ENCODE results near the gene CDC42EP5.
"Not testable (repeated sequence)": the region's sequence is repeated elsewhere in the genome, so short reads cannot be mapped to it uniquely, and the experiment has no call there.

The CDC42EP5 gene

DNA sequence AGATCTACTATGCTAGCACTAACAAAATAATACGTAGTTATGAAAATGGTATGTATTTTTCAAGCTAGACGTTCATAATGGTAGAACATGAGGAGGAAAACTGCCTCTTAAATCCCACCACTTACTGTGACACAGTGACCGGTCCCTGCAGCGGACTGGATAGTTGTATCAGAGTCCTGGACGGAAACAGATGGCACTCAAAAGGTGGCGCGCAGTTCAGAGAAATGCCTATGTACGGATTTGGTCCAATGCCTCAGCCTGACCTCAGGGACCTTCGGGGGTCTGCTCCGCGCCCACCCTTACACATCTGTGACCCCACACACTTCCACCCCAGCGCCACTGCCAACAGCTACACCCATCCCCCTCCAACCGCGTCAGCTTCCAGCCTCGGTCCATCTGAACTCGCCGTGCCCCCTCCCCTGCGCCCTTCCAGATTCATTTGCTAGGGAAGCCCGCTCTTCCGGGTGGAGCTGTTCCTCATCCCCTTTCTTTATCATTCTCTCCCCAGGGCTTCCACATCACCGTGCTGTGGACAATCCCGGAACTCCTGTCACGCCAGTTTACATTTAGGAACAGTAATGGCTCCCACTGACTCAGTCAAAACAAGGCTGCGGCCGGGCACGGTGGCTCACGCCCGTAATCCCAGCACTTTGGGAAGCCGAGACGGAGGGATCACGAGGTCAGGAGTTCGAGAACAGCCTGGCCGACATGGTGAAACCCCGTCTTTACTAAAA lies 24.9 kb downstream of the CDC42EP5 start:
- peak; percentile 68 for DNase-seq (ENCODE audit: low spot score)

DNA sequence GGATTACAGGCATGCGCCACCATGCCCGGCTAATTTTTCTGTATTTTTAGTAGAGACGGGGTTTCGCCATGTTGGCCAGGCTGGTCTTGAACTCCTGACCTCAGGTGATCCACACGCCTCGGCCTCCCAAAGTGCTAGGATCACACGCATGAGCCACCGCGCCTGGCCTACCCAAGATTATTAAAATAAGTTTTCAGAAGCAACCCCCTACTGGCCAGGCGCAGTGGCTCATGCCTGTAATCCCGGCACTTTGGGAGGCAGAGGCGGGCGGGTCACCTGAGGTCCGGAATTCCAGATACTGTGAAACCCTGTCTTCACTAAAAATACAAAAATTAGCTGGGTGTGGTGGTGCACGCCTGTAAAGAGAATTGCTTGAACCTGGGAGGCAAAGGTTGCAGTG lies 26.7 kb downstream of the CDC42EP5 start:
- not testable (repeated sequence) for DNase-seq (ENCODE audit: low spot score)

DNA sequence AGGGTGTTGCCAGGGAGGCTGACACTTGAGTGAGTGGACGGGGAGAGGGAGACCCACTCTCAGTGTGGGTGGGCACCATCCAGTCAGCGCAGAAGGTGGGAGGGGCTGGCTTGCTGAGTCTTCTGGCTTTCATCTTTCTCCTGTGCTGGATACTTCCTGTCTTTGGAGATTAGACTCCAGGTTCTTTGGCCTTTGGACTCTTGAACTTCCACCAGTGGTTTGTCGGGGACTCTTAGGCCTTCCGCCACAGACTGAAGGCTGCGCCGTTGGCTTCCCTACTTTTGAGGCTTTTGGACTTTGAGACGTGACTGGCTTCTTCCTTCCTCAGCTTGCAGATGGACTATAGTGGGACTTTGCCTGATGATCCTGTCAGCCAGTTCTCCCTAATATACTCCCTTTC lies 28.4 kb downstream of the CDC42EP5 start:
- no peak for DNase-seq (ENCODE audit: low spot score)

DNA sequence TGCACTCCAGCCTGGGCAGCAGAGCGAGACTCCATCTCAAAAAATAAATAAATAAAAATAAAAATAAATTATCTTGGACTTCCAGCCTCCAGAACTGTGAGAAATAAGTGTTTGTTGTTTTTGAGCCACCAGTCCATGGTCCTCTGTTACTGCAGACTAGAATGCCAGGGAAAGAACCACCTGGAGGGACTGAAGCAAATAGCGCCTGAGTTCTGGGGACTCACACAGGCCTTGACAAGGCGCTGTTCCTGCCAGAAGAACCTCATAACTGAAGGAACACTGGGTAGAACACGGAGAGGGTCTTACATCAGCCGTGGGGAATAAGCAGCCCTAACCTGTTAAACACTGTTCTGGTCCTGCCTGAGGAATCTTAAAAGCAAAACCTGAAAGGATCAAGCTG lies 32.5 kb downstream of the CDC42EP5 start:
- no peak for DNase-seq (ENCODE audit: low spot score)

DNA sequence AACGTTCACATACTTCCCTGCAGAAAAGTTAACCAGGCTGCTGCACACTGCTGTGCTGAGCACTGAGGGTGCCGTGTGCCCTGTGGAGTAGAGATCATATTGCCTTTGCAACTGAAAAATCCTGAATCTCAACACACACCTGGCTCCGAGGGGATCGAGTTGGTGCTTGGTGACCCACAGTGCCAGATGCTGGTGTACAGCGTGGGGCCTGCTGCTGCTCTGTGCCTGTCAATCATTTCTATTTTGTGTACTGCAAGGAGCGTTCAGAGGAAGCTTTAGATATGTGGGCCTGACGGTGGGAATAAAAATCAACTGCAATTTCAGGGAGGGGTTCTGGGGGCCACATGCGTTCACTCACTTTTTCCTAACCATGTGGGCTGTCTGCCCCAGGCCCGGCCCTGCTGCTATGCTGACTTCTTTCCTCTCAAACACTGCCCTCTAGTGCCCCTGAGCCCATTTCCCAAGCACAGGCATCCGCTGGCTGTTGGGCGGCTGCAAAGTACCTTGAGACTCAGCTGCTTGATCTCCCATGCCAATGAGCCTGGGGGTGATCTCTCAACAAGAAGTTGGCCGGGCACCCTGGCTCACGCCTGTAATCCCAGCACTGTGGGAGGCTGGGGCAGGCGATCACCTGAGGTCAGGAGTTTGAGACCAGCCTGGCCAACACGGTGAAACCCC lies 33.8 kb downstream of the CDC42EP5 start:
- DNase-seq (ENCODE audit: low spot score), result peak; percentile 84

DNA sequence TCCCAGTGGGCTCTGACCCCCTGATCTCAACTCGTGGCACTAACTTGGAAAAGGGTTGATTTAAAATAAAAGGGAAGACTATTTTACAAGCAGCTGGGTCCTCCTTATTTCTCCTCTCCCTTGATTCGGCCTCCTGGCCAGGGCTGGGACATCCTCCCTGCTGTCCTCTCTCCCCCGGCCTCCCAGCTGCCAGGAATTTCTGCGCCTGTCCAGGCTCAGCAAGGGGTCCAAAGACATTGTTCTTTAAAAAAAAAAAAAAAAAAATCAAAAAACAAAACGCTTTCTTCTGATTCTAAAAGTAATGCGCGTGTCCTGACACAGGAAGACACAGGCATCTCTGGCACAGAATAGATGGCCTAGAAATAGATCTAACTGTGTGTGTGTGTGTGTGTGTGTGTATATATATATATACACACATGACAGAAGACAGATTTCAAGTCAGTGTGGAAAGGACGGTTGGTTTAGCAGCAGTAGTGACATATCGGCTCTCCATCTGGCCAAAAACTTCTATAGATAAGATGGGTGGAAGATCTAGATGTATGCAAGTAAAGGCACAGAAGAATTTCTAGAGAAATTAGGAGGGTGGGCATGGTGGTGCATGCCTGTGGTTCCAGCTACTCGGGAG lies 36.4 kb downstream of the CDC42EP5 start:
- no peak for DNase-seq (ENCODE audit: low spot score)

DNA sequence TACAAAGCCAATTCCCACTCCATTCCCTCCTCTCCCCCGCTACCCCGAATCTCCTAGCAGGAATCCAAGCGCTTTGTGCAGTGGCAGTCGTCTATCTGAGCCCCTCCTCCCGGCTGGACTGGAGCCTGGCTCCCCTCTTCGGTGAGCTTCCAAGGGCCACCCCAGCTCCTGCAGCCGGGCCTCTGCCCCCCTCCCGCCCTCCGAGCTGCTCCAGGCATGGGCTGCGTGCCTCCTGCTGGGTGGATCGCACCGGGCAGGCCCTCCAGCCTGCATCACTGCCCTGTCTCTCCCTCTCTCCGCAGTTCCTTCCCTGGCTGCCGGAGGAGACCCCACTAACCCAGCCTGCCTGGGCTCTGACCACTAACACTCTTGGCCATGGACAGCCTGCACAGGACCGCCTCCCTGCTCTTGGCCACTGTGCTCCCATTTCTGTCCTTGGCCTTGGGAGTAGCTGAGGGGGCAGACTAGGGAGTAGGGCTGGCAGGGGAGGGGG lies 37.0 kb downstream of the CDC42EP5 start:
- DNase-seq (ENCODE audit: low spot score), result no peak

DNA sequence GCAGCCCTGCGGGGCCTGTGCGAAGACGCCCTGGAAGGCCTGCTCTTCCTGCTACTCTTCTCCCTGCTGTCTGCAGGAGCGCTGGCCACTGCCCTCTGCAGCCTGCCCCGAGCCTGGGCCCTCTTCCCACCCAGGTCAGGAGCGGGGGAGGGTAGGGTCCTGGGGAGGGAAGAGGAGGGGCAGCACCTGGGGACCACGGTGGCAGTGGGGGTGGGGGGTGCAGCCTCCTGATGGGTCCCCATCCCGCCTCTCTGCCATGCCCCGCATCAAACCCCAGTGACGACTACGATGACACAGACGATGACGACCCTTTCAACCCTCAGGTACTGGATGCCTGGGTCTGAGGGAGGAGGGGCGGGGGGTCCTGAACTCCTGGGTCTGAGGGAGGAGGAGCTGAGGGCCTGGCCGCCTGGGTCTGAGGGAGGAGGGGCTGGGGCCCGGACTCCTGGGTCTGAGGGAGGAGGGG lies 37.5 kb downstream of the CDC42EP5 start:
- no peak for DNase-seq (ENCODE audit: low spot score)

DNA sequence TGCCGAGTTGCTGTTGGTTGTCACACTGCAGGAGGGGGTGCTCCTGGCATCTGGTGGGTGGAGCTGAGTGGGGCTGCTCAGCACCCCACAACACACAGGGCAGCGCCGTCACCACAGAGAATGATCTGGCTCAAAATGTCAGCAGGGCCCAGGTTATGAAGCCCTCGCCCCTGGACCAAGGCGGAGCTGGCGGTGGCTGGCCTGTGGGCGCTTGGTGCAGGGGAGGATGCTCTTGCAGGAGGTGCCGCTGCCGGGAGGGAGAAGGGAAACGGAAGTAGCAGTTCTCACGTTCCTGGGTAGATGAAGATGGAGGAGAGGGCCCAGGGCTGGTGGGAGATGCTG lies 38.3 kb downstream of the CDC42EP5 start:
- no peak for DNase-seq (ENCODE audit: low spot score)

DNA sequence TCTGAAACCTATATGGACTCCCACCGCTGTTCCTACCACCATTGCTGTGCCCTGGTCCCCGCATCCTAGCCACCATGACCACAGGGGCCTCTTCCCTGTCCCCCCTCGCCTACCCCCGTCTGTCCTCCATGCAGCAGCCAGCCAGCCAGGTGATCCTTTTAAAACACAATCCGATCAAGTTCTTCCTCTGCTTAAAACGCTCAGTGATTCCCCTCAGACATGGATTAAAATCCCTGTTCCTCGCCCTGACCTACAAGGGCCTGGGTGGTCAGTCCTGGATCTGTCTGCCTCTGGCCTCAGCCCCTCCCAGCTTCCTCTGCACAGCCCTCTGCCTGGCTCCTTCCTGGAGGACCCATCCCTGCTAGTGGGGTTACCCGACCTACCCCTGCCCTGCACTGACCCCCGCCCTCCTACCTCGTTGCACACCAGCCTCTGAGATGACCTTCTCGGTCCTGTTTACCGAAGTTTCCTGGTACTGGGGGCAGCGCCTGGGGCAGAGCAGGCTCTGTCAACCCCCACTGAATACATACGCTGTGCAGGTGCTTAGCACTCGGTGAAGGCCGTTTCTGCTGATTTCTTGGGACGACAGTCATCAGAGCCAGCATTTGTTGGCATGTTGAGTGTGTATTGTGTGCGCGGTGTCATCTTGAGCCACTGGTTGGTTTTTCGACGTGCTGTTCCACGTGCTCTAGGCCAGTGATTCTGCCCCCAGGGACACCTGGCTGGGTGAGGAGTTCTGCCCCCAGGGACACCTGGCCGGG lies 38.8 kb downstream of the CDC42EP5 start:
- no peak for DNase-seq (ENCODE audit: low spot score)

DNA sequence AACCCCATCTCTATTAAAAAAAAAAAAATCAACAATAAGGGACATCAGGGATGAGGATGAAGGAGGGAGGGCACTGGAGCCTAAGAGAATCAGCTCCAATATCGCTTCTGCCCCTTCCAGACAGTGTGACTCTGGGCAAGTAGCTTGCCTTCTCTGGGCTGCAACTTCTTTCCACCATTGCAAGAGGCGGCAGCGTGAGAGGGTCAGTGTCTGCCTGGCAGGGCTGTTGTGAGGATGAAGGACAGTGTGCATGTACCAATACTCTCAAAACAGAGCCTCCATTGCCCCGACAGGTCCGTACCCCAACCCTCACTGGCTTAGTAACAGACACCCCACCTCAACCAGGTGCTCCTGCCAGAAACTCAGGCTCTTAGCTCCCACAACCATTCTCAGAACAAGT lies 39.4 kb downstream of the CDC42EP5 start:
- no peak for DNase-seq (ENCODE audit: low spot score)

DNA sequence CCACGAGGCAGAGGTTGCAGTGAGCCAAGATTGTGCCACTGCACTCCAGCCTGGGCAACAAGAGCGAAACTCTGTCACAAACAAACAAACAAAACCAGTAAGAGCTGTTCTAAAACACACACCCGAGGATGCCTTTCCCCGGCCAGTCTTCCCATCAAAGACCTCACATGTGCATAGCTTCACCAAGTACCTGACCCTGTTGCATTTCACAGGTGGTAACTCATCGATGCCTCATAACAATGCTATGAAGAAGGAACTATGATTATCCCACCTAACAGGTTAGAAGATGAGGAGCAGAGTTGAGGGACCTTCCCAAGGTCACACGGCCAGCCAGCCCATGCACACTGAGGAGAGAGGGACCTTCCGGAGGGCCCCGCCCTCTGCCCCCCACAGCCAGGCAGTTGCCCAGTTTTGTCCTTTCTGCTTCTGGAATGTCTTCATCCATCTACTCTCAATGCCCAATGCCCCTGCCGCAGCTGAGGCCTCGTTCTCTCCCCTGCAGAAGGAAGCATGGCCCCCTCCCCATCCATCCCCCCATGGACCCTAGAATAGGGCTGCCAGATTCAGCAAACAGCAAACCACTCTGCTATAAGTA lies 40.9 kb downstream of the CDC42EP5 start:
- no peak for DNase-seq (ENCODE audit: low spot score)

DNA sequence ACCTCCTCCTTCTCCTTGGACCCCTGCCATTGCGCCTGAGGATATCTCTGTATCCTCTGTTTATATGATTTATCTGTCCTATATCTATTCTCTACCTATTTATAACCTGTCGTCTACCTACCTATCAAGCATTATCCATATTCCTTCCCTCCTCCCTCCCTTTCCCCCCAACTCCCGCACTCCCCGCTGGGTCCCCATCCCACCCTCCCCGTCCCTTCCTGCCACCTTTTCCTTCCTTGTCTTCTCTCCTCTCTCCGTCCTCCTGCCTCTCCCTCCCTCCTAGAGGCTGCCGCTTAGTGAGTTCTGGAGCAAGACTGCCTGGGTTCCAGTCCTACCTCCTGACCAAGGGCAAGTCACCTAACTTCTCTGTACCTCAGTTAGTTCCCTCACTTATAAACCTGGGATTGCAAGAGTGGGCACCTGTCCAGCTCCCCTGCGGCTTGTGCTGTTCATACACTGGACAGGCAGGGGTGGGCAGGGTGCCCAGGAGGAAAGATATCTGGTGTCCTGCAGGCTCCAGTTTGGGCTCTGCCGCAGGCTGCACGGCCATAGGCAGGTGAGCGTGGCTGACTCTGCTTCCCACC lies 41.7 kb downstream of the CDC42EP5 start:
- DNase-seq (ENCODE audit: low spot score), result no peak

DNA sequence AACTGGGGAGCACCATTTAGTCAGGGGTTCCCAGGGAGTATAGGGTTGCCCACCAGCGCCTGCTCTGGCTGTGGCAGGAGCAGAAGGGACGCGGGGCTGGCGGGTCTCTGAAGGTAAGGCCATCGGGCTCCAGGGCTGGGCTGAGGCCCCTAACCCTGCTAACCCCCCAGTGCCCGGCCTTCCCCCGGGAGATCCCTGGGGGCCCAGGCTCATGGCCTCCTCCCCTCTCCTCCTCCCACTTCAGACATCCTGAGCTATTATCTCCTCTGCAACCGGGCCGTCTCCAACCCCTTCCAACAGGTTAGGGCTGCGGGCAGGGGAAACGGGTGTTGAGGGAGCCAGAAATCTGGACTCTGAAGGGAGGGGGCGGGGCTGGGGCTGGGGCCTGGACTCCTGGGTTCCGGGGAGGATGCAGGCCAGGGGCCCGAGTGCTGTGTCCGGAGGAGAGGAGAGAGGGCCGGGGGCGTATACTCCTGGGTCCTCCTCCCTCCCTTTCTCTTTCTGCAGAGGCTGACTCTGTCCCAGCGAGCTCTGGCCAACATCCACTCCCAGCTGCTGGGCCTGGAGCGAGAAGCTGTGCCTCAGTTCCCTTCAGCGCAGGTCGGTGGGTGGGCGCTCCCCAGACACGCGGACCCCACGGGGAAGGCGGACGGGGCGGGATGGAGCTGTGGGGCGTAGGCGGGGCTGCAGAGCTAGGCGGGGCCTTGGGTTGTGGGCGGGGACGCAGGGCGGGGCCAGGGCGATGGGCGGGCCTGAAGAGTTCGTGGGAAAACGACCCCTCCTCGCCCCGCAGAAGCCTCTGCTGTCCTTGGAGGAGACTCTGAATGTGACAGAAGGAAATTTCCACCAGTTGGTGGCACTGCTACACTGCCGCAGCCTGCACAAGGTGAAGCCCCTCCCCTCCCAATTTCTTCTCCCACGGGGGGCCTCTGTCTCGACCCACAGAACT lies 42.5 kb downstream of the CDC42EP5 start:
- peak; percentile 86 for DNase-seq (ENCODE audit: low spot score)

DNA sequence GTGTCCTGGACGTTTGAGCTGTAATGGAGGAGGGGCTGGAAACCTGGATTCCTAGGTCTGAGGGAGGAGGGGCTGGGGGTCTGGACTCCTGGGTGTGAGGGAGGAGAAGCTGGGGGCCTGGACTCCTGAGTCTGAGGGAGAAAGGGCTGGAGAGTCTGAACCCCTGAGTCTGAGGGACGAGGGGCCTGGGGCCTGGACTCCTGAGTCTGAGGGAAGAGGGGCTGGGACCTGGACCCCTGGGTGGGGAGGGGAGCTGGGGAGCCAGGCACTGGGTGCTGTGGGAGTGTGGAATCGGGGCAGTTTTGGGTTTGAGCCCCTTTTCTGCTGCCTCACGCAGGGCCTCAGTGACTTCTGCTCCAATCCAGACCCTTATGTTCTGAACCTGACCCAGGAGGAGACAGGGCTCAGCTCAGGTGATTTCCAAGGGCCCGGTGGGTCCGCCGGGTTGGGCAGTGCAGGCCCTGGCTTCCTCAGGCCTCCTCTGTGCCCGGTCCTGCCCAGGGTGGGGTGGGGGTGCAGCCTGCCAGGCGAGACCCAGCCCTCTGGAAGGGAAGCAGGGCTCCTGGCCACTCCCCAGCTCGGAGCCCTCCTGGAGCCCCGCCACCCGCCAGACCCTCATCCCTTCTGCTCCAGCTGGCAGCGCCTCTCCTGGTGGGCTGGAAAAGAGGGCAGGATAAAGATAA lies 43.4 kb downstream of the CDC42EP5 start:
- DNase-seq (ENCODE audit: low spot score), result no peak

DNA sequence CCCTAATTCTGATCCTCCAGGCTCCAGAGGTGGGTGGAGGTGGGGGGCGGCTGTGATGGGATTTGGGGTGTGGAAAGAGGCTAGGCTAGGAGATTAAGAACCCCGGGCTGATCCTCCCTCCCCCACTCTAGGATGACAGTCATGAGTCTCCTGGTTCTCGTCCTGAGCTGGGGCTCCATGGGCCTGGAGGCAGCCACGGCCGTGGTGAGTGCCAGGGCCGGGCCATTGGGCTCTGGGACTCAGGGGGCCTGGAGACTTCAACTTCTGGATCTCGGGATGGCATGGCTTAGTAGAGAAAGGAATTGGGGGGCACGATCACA lies 44.0 kb downstream of the CDC42EP5 start:
- peak; percentile 33 for DNase-seq (ENCODE audit: low spot score)

DNA sequence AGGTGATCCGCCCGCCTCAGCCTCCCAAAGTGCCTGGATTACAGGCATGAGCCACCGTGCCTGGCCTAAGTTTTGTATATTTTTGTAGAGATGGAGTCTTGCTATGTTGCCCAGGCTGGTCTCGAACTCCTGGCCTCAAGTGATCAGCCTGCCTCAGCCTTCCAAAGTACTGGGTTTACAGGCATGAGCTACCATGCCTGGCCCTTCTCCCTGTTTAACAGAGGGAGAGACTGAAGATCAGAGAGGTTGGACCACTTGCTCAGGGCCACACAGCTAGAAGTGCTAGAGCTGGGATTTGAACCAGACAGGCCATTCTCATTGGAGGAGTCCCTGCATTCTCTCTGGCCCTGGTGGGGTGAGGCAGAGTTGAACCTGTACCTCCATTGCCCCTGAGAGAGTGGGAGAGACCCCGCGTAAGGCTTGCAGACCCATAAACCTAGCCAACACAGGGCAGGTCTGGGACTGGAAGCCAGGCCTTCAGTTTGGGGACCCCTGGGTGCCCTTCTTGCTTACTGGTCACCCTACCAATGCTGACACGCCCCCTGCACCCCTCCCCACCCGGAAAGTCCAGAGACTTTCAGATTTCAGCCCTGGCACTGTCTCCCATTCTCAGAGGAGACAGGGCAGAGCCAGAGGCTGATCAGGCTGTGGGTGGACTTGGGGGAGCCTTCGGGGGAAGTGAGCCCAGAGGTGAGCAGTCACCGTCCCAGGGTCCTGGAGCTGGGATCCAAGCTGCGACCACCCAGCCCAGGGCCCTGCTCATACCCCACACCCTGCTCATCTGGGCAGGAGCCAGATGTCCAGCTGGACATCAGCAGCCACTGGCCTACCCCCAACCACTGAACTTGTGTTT lies 44.5 kb downstream of the CDC42EP5 start:
- DNase-seq (ENCODE audit: low spot score), result no peak

DNA sequence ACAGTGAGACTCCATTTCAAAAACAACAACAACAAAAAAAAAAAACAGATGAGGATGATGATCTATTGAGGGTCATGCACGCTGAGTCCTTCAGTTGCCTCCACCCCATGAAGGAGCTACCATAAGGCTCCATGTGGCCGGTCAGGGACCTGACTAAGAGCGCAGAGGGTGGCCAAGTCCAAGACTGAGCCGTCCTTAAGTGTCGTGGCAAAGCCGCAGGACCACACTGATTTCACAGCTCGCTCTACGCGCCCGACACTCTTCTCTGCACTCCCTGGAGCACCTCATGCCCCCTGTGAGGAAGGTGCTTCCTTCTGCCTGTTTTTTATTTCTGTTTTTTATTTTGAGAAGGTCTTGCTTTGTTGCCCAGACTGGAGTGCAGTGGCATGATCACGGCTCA lies 45.5 kb downstream of the CDC42EP5 start:
- DNase-seq (ENCODE audit: low spot score), result peak; percentile 14

DNA sequence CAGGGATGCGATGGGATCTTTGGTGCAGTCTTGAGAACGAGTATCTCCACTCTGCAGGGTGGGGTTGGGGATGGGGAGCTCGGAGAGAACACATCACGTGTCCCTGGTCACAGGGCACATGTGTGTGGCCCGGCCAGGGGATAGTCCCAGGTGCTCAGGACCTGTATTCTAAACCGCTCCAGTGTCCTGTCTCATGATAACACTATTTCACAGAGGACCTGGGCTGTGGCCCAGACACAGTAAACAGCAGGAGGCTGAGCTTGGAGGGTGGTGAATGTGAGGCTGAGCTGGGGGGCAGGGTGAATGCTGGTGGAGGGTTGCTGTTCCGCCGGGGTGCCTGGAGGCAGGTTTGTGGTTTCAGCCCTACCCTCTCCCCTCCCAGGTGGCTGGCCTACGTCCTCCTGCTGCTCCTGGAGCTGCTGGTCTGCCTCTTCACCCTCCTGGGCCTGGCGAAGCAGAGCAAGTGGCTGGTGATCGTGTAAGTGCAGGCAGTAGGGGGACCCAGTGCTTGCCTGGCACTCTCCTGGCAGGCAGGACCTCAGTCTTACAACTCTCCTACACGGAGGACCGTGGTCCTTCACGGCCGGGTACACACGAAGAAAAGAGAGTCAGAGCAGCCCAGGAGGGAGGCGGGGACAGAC lies 46.7 kb downstream of the CDC42EP5 start:
- no peak for DNase-seq (ENCODE audit: low spot score)
